Mucosa of descending colon (tissue), 3 donors: ENCODE measurements around the gene HAGHL. TPM values are rescaled to one million over a fixed set of nuclear protein-coding genes. Genes with fewer than 3 reads are reported as not detected.

Source experiments
- ATAC-seq: fragments of 200-7000 bp; cut with Tn5 transposase; one replicate; pipeline ENCODE4 v1.9.1; 2020; ENCODE audit warnings: mild to moderate bottlenecking, moderate library complexity
- DNase-seq, 3 donors: peaks; one replicate each; pipeline ENCODE4 v3.0.0-alpha.2; 2020
- H3K36me3 ChIP-seq: fragments of 200-600 bp; one replicate; pipeline ENCODE4 v1.8.0; 2021; ENCODE audit warnings: low read depth, mild to moderate bottlenecking
- H3K4me1 ChIP-seq: fragments of 200-600 bp; one replicate; pipeline ENCODE4 v1.8.0; 2021; ENCODE audit warnings: low read depth, mild to moderate bottlenecking
- H3K4me3 ChIP-seq: fragments of 200-600 bp; one replicate; pipeline ENCODE4 v1.8.0; 2021; ENCODE audit warnings: mild to moderate bottlenecking
- H3K9me3 ChIP-seq: fragments of 200-600 bp; one replicate; pipeline ENCODE4 v1.8.0; 2021; ENCODE audit warnings: mild to moderate bottlenecking
- CTCF ChIP-seq: fragments of 200-600 bp; IDR thresholded peaks from one replicate; pipeline ENCODE4 v1.8.0; 2022; ENCODE audit warnings: antibody characterized with exemption, mild to moderate bottlenecking
- intact Hi-C, 2 donors: fragments of 100-400 bp; cut with DNase I in 1 of 2; cut with micrococcal nuclease in 1 of 2; formaldehyde crosslinking; loops; one replicate each; pipeline versions ENCODE4 v1.11.0 to v1.11.1; 2022; cut with DNase I, micrococcal nuclease
- total RNA-seq, 3 donors: library from RNA; stranded (reverse); fragmentation: NEBNext Ultra II Directional in 2 of 3; extraction: Animal tissue kit (Norgen Biotek cat#: 25700) in 2 of 3; gene quantifications; one replicate each; pipeline versions ENCODE4 v1.2.1 to v1.2.4, GENCODE V29; 2021 to 2023
- donor health status: DM: no; HTN: no; CAD: no; lungs with moderate emphysema.
- donor health status: DM: no; HTN: no; CAD: no.
- donor health status: DM: no; HTN: yes; CAD: no.

The HAGHL gene
- total RNA-seq, 3 donors from 2014 or later = 1.9 to 6.6 (median 3.5) TPM

GRCh38 chr16:704552-705380 is 22.1 kb upstream of the HAGHL start:
- intact Hi-C loops = no loop called here
- no peaks in the 10 kb centered on the region for H3K9me3 ChIP-seq
- peaks cover 2% of the 10 kb centered on the region for H3K4me1 ChIP-seq
- TF ChIP-seq CTCF = no peak
- ATAC-seq (no peak), DNase-seq (no peak)
- no peak overlapping the region for H3K4me3 ChIP-seq
- no peaks in the 10 kb centered on the region for H3K36me3 ChIP-seq

GRCh38 chr16:705431-706188 is 21.3 kb upstream of the HAGHL start, which contains the start of gene FBXL16:
Gene FBXL16 (minus strand): TSS chr16:705801. CDS start chr16:697405, 8,396 bp downstream.
- DNase-seq (no peak), ATAC-seq (no peak)
- Histone ChIP-seq H3K4me3 (no peak within 1 kb of the TSS), H3K36me3 (no peaks in the 10 kb centered on the region), H3K4me1 (peaks cover 2% of the 10 kb centered on the region), H3K9me3 (no peaks in the 10 kb centered on the region)
- no peak for TF ChIP-seq CTCF
- intact Hi-C loops = no loop called here

GRCh38 chr16:706189-707061 is 20.5 kb upstream of the HAGHL start:
- DNase-seq (no peak), ATAC-seq (no peak)
- Histone ChIP-seq H3K4me1 (peaks cover 2% of the 10 kb centered on the region), H3K4me3 (no peak overlapping the region), H3K9me3 (no peaks in the 10 kb centered on the region), H3K36me3 (no peaks in the 10 kb centered on the region)
- intact Hi-C loops = no loop called here
- TF ChIP-seq CTCF = no peak

- Histone ChIP-seq H3K9me3 (no peaks in the 10 kb centered on the region), H3K36me3 (no peaks in the 10 kb centered on the region), H3K4me3 (no peak overlapping the region), H3K4me1 (peaks cover 2% of the 10 kb centered on the region)
- ATAC-seq (peak; percentile 15), DNase-seq (no peak)
- TF ChIP-seq CTCF = no peak
- intact Hi-C loops = no loop called here
Observed at GRCh38 chr16:707062-707538, 19.8 kb upstream of the HAGHL start.

GRCh38 chr16:708019-708418 is 18.9 kb upstream of the HAGHL start:
- intact Hi-C loops = no loop called here
- no peaks in the 10 kb centered on the region for H3K36me3 ChIP-seq
- TF ChIP-seq CTCF = no peak
- no peak for DNase-seq
- no peaks in the 10 kb centered on the region for H3K9me3 ChIP-seq
- H3K4me1 ChIP-seq = peaks cover 2% of the 10 kb centered on the region
- no peak for ATAC-seq
- H3K4me3 ChIP-seq = no peak overlapping the region
